ENCODE measurements around the gene GPC3. TPM values are rescaled to one million over a fixed set of nuclear protein-coding genes. Genes with fewer than 3 reads are reported as not detected.

Gene GPC3
- under 0.01 and 1.9 TPM in 2 replicates for total RNA-seq

DNA sequence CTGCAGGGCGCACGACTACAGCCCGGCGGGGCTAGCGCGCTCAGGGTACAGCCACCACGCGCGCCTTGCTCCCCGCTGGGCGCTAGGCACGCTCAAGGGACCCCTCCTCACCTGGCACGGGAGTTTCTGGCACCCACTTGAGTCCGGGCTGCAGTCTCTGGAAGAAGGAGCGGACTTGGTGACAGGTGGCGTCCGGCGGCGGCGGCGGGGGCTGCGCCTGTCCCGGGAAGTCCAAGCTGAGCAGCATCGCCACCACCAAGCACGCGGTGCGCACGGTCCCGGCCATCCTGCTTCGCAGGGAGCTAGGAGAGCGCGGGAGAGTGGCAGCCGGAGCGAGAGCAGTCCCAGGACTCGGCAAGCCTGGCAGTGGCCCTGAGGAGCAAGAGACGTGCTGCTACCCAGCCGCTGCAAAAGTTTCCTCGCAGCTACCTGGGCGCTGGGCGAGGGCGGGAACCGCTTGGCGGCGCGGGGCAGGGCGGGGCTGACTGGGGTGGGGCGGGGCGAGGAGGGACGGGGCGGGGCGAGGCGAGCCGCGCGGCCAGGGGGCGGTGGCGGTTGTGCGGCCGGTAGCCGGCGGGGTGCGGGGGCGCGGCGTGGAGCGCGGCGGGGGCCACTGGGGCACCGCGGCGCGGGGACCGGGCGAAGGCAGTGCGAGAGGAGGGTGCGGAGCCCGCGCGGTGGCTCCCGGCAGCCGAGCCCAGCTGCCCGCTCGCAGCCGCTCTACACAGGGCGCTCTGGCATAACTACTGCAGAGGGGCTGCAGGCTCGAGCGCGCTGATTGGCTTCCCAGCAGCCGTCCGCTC is at the start of gene GPC3:
TSS of gene GPC3 (minus strand) at position 431 of the 803 bp plus-strand sequence.

